HG03442 (cell line): ENCODE measurements around the gene HSD17B1.
"Not testable (repeated sequence)": the region's sequence is repeated elsewhere in the genome, so short reads cannot be mapped to it uniquely, and the experiment has no call there.

Experiments used
- ATAC-seq: cut with Tn5 transposase; IDR thresholded peaks from one replicate; pipeline ENCODE4 v1.9.1; 2021; ENCODE audit warnings: mild to moderate bottlenecking, moderate library complexity; ENCODE audit not compliant: unreplicated experiment

The HSD17B1 gene, protein sequence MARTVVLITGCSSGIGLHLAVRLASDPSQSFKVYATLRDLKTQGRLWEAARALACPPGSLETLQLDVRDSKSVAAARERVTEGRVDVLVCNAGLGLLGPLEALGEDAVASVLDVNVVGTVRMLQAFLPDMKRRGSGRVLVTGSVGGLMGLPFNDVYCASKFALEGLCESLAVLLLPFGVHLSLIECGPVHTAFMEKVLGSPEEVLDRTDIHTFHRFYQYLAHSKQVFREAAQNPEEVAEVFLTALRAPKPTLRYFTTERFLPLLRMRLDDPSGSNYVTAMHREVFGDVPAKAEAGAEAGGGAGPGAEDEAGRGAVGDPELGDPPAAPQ

DNA sequence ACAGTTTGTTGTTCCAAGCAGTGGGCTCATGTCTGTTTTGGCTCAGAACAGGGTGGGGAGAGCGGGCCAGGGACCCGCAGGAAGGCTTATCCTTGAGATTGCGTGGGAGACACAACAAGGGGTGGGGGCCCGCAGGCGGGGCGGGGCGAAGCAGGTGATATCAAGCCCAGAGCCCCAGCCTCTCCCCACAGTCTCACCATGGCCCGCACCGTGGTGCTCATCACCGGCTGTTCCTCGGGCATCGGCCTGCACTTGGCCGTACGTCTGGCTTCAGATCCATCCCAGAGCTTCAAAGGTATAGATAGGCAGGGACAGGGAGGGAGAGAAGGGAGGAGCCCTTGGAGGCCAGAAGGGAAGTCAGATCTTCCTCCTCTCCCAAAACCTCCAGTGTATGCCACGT, at the start of gene HSD17B1:
TSS of gene HSD17B1 (plus strand) at position 188 of the 400 bp plus-strand sequence. CDS start at position 199, 11 bp downstream.
- not testable (repeated sequence) for ATAC-seq

DNA sequence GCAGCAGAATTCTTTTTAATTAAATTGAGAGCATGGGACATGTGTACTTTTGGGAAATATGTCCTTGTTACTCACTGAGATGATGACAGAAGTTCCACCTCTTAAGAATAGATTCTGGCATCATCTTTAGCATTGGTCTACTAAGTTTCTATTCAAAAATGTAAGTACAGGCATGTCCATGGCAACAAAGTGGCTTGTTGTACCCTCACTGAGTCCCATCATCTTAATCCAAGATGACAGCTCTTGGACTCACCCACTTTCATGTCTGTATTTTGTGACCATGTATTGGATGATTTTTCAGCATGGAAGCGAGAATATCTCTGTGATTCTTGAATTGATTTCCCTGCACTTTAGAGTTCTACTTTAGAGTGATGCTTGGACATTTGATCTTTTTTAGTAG, 49.8 kb upstream of the HSD17B1 start:
- no peak for ATAC-seq

DNA sequence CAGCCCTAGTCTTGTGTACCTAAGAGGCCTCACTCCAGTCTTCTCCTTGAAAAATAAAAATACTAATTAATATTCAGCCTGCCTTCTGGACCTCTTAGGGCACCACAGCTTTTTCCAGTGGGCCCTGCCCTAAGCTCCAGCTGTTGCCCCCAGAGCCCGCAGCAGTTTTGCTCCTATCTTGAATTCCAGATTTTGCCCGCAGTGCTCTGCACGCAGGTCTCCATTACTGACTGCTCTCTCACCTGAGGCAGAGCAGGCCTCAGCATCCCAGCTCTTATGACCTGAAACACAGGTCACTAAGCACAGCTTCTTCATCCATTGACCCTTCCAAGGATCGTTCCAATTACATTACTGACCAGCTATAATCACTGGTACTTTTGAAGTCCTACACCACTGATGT, 45.1 kb upstream of the HSD17B1 start:
- no peak for ATAC-seq

DNA sequence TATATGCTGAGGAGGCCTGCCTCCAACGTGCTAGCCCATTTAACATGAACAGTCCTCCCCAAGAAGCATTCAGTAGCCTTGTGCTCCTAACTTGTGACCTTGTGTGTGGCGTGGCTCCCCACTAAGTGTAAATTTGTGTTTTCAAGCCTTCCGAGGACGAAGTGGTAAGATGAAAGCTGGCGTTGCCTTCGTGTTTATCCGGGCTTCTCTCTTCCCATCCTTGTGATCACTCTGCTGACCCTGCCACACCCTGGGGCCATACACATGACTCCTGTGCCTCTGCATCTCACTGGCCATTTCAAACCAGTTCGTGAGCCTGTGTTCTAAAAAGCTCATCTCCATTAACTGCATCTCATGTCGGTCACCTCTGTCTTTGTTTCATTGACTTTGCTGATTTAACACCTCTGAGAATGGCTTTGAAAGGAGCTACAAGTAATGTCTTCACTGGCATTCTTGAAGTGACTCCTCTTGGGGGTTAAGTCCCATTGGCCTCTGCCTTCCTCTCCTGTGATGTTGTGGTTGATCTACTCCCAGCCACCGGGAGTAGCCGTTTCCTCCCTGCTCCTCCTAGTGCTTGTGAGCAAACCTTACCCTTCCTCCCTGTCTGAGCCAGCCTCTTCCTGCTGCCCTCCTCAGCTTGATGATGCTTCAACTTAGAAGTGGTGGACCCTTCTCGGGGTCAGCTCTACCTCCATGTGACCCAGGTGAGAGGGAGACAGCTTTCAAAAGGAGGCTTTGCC, 44.1 kb upstream of the HSD17B1 start:
- no peak for ATAC-seq

DNA sequence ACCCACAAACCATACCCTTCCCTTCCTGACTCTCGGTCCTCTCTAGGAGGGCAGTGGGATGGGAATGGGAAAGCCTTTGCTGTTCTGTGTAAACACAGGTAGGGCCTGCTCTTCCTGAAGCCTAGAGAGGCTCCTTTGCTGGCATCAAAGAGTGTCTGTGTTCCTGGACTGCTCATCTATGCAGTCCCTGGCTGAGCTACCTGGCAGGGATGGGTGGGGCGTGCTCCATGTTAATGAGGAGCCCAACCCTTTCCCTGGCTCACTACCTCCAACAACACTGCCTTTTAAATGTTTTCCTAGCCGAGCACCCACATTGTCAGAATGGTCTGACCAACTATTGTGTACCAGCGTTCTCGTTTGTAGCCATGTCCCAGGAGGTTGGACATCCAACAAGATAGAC, 43.3 kb upstream of the HSD17B1 start:
- no peak for ATAC-seq

DNA sequence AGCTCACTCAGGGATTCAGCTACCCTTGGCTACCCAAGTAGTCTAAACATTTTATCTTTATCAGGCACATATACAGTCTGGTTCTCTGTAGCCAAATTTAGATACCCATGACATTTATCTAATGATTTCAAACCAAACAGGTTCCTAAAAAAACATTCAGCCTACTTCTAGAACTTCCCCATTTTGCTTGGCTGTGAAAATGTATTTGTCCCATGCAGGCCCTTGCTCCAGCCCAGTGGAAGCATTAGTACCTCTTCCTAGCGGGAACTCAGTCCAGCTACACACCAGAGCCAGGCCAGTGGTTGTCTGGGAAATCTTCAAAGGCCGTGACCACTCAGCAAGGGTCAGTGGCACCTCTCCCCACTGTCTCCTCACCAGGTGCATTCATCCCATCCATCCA, 42.9 kb upstream of the HSD17B1 start:
- ATAC-seq, result no peak

DNA sequence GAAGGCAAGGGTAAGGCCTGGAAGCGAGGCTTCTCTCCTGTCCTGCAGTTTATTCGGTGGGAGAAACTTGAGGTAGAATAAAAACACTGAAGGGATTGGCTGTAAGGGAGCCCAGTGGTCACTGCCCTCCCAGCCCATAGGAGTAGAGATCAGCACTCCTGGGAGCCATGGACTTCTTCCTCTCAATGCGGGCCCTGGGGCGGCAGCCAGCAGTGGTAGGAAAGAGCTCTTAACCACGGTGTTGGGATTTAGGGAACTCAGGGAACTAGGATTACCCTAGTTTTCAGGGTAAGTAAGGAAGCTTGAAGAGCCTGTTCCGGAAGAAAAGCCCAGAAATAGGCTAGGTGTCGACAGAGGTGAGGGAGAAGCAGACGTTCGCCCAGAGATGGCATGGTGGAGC, 40.5 kb upstream of the HSD17B1 start:
- no peak for ATAC-seq

DNA sequence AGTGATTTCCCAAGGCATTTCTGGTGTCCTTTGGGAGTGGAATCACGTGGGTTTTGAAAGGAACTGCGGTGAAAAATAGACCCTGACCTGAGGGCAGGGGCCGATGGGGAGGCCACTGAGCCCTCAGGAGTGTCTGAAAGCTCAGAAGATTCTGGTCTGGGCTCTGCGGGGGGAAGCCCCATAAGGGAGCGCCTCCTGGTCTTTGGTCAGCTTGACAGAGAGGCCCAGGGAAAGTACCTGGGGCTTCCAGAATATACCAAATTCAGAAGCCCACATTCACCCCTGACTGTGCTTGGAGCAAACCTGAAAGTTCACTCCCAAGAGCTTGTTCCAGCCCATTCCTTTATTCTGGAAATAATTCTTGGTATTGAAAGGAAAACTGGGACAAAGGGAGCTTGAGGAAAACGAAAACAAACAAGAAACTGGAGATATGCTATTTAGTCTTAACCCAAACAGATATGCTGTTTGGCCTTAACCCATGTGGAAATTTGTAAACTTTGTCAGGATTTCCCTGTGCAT, 39.9 kb upstream of the HSD17B1 start:
- no peak for ATAC-seq

DNA sequence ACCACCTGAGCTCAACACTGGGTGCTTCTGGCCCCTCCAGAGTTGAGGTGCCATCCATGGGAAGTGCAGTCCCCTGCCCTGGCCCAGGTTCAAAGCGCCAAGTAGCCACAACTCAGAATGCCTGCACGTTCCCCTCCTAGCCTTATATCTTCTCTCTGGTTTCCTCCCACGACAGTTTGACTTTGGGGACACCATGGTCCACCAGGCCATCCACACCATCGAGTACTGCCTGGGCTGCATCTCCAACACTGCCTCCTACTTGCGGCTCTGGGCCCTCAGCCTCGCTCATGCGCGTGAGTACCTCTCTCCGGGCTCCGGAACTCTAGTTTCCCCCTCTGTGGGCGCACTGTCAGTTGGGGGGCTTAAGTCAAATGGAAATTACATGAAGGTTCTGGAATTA, 39.0 kb upstream of the HSD17B1 start:
- ATAC-seq, result no peak

DNA sequence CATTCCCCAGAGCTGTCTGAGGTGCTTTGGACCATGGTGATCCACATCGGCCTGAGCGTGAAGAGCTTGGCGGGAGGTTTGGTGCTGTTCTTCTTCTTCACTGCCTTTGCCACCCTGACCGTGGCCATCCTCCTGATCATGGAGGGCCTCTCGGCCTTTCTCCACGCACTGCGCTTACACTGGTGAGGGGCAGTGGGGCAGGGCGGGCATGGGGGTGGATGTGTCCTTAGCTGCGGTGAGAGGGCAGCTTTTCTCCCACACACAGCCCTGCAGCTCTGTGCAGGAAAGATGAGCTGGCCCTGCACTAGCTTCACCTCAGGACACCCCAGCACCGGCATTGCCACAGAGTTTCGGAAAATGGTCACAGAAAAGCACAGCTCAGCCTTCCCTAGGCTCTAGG, 38.4 kb upstream of the HSD17B1 start:
- no peak for ATAC-seq

DNA sequence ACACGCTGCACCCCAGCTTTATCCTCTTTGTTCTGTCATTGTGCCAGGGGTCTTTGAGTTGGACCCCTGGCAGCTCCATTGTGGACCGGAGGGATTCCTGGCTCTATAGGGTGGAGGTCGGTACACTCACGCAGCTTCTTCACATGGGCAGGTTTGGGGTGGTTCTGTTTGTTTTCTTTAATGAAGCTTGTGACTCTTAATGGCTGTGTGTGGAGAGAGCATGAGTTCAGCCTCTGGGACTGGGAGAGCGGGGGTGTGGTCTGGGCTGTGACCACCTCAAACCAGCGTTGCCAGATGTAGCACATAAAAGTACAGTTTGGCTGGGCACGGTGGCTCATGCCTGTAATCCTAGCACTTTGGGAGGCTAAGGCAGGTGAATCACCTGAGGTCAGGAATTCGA, 37.9 kb upstream of the HSD17B1 start:
- ATAC-seq, result no peak

DNA sequence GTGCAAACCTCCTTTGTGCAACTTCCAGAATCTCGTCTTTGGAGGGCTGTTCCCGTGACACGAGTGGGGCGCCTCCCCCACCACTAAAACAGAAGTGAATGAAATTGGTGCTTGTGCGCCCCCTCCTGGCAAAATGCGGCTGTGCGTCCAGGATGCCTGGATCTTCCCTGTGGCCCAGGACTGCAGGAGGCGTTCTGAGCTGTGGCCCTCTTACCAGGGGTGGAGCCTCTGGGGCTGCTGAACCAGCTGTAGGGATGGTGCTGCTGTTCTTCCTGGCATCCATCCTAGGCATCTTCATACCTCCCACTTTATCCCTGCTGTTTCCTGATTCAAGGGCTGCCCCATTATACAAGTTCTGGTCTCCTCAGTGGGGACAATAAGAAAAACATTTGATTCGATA, 35.2 kb upstream of the HSD17B1 start:
- no peak for ATAC-seq

DNA sequence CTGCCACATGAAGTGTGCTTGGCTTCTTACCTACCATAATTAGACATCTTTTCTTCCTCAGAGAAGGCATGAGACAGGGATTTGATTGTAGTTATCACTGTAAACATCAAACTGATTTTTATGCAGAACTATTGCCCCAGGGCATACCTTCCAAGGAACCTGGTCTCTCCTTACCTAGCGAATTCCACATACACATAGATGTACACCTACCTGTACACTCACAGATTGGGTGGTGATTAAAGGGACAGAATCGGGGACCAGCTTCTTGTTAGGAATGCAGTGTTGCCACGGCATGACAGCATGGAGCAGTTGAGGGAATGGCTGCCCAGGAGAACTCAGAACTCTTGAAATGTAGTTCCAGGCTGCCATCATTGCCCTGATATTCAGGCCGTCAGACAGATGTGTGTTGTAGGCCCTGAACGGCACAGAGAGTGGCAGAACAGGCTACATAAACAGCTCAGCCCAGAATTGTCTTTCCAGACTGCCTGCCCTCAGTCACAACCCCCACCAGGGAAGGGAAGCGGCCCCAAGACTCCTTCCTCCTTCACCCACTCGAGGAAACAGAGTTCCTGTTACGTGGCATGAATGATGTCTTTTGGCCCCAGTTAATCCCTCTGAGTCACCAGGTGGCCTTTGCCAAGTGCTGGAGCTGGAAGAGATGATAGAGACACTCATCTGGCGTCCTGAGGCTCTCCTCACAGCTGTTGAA, 34.5 kb upstream of the HSD17B1 start:
- no peak for ATAC-seq

DNA sequence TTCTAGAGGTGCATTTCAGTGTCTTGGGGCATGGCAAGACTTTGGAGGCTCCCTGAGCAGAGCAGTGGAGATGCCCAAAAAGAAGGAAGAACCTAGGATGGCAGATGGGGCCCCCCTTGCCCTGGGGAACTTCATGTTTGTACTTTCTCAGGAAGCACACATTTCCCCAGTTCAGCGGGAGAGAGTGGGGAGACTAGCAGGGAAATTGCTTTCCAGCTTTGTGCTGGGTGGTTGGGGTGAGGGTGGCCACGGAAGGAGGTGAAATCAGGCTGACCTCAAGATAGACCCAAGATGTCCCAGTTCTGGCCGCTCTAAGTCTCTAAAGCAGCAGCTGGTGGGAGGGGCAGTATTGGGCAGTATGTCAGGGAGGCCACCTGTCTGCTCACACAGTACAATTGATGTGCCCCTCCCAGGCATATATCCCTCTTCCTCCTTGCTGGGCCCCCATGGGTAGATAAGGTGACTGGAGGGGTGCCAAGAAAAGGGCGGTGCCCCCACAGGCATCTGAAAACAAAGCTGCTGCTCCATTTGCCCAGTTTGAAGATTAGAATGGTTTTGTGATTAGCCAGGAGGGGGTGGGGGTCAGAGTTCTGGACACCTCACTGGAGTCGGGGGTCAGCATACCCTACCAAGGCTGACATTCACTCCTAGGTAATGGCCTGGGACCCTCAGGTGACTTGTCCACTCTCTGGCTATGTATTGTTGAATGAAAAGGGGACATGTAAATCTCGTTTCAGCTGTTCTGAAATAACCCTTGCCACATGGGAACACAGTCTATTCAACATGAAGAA, 33.8 kb upstream of the HSD17B1 start:
- no peak for ATAC-seq

DNA sequence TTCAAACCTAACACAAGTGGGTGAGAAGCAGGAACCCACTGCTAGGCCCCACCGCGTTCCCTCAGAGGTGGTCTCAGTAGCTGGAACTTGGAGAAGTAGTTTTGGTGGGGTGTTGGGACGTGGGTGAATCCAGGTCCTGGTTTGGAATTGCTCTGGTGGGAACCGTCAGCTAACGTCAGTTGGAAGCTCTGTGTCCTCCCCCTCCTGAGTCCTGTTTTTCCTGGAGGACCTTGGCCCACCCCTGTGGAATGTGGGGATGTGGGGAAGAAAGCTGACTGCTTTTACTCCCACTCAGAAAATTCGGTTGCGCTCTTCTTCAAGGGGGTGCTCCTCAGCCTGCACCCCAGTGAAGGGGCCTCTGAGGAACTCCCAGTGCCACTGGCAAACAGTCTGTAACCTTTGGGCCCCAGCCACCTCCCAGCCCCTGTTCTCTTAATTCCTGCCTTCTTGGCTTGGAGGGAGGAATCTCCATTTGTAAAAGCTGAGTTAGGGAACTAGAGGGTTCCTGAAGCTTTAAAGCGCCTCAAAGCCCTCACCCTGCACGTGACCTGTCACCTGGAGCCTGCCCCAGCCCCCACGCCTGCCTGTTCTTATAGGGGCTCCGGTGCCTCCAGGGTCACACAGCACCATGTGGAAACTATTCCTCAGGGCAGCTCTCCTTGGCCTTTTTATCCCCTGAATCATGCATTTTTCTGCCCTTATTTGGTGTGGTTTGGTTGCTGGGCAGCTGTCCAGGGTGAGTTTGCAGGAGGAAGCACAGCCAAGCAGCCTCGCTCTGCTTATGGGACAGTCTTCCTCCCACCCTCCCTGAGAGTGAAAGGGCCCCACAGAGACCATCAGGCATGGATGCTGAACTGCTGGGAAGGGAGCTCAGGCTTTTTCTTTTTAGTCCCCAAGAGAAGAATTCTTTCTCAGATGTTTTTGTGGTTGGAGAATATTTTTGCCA, 32.9 kb upstream of the HSD17B1 start:
- ATAC-seq, result no peak

DNA sequence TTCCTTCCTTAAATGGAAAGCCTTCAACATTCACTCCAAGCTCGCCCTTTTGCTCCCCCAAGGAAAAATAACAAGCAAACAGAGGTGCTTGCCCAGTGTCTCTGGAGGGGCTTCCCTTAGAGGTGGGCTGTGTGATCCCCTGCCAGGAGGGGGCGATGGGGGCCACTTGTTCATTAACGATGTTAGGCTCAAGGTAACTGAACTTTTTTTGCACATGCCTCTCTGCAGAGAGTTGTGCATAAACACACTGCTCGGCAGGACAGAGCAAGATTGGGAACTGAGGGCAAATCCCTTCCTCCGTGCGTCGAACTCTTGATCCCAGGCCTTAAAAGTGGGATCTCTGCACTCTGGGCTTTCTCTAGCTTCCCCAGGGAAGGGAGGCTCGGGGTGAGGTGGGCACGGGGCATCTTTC, 32.2 kb upstream of the HSD17B1 start:
- no peak for ATAC-seq

DNA sequence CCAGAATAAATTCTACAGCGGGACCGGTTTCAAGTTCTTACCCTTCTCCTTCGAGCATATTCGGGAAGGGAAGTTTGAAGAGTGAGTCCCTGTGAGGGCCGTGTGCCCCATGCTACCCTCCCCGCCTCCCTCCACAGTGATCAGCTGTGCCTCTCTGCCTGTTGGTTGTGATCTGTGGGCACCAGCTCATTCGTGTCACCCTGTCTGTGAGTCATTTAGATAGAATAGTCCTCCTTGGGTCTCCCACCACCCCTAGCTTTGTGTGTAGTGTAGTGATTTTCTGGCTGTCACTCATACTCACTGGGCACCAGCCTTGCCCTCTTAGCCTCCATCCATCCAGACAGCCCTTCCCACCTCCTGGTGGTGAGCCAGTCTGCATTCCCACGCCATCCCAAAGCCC, 31.7 kb upstream of the HSD17B1 start:
- ATAC-seq, result no peak

DNA sequence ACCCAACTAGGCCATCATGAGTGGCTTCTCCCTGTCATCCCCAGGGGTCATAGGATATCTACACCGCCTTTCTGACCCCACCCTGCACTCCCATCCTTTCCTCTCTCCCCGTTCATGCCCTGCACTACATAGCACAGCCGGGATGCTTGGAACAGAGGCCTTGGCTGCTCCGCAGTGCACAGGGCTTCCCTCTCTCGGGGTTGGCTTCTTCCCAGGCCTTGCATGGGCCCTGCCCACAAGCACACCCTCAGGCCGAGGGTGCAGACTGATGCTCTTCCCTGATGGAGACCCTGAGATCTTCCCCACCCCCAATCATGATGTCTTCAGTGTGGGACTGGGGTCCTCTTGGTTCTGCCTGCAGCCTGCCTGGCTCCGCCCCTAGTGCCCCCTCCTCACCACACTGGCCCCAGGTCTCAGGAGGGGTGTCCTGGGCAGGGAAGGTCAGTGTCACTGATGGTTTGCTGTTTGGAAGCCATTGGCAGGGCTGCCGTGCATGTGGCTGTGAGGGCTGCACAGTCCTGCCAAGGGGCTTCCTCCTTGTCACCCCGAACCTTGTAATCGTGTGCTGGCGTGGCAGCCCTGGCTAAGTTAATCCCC, 31.0 kb upstream of the HSD17B1 start:
- ATAC-seq, result no peak

DNA sequence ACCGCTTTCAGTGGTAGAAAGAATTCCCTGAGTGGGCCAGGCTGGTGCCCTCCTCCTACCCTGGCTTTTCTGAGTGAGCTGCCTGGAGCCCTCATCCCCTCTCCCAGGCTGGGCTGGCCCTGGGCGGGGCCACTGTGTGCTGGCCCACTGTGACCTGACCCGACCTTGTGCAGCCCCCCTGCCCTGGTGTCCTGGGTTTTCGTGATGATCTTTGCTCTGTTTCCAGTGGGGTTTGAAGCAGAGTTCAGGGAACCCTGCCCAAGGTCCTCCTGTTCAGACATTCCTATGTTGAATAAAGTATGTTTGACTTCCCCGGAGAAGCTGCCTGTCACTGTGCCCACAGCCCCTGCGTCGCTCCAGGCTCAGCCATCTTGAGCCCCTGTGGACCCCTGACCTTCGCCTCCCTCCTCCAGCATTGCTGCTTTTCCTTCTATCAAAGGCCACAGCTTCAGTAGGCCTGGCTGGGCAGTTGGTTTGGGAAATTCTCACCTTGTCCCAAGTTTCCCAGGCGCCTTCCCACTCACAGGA, 30.4 kb upstream of the HSD17B1 start:
- ATAC-seq, result no peak
